Aortic smooth muscle cell (primary cell): ENCODE results near the gene TRIM41. TPM values are rescaled to one million over a fixed set of nuclear protein-coding genes. Genes with fewer than 3 reads are reported as not detected.

Source experiments
- total RNA-seq: library from RNA; depleted of rRNA; stranded (reverse); fragments of >200 nt; gene quantifications from 2 replicates; pipeline ENCODE4 v1.2.3, GENCODE V29; 2014

TRIM41 gene
- 19.9 and 22.7 TPM in 2 replicates for total RNA-seq

DNA sequence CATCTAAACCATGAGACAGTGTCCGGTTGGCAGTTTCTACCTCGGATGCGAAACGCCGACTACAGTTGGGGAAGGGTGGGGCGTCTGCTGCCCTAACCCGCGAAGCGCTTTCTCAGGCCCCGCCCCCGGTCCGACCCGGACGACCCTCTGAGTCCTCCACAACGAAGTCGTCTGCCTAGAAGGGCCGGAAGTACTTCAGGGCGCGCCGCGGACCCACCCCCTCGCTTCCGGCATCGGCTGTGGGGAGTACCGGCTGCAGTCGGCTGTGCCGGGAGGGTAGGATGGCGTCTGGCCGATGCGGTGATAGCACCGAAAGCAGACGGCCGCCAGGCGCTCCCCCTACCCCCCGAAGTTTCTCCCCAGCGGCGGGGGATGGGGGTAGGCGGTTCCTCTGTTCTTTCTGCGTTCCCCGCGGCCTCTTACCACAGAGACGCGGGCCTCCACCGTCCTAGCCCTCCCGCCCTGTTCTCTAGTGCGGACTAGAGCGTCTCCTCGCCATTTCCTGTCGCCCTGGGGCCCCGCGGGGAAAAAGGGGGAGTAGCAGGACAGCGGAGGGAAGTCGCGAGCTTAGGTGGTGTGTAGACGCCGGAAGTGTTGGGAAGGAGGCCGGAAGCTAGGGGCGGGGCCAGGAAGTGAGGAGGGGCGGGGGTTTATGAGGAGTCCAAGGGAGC, at the start of gene TRIM41:
TRIM41 (plus strand) TSS at position 224 of the 671 bp plus-strand sequence. CDS start 719 bp downstream, outside the sequence.

DNA sequence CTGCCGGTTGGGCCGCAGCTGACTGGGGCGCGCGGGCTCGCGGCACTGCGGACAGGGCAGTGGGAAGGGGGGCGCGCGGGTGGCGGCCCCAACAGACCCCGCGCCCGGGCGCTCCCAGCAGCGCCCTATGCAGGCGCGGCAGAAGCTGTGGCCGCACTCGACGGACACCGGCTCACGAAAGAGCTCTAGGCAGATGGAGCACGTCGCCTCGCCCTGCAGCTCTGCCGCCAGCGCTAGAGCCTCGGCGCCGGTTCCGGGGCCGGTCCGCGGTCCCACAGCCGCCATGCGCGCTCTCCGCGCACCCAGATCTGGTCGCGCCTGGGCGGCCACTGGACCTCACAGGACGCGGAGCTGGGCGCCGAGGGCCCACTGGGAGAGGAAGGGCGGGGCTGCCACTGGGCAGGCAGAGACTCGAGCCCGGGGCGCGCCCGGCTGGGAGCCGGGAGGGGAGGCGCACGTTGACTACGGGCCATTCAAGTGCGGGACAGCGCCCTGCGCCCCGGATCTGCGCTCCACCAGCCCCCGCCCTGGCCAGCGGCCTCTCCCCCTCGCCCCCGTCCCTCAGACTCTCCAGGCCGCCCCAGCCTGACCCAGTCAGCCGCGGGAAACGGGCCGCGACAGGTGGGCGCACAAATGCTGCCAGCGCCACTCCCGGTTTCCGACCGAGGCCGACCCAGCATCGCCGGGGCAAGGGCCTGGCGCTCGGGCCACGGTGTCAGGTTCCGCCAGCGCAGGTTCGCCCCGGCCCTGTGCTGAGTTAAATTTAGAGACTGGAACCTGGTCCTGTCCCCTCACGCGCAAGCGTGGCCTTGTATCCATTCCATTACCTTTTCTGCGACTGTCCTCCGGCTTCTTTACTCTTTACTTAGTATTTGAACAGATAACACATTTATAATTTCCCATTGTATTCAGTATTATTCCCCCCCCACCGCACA, 18.0 kb upstream of the TRIM41 start, which contains the start of gene TRIM7:
TRIM7 (minus strand) TSS at position 371 of the 935 bp plus-strand sequence; CDS start at position 285, 86 bp downstream.

DNA sequence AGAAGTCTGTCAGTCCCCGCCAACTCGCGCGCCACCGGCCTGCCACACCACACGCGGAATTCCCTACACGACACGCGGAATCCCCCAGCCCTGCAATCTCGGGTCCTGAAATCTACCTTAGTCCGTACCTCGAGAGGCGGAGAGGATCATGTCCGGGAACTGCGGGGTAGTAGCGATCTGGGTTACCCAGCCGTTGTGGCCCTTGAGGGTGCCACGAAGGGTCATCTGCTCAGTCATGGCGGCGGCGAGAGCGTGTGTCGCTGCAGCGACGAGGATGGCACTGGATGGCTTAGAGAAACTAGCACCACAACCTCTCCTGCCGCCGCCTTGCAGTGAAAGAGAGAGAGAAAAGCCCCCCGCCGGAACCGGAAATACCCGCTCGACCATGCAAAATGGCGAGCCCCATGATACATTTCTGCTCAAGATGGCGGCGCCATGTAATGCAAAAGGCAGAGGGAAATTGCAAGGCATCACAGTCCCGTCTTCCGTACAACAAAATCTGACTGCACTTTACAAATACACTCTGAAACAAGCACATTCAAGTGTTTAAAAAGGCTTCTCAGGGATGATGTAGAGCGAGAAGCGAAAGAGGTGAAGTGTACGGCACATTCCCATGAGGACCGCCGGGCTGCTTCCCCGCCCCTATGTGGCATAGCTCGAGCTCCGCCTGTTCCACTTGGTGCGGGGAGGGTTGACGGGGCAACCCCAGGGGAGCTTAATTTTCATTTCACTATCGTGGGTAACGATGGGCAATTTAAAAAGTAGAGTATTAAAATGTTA, 20.7 kb downstream of the TRIM41 start, which contains the start of gene RACK1:
RACK1 (minus strand) TSS at position 343 of the 780 bp plus-strand sequence; CDS start at position 237, 106 bp downstream.

DNA sequence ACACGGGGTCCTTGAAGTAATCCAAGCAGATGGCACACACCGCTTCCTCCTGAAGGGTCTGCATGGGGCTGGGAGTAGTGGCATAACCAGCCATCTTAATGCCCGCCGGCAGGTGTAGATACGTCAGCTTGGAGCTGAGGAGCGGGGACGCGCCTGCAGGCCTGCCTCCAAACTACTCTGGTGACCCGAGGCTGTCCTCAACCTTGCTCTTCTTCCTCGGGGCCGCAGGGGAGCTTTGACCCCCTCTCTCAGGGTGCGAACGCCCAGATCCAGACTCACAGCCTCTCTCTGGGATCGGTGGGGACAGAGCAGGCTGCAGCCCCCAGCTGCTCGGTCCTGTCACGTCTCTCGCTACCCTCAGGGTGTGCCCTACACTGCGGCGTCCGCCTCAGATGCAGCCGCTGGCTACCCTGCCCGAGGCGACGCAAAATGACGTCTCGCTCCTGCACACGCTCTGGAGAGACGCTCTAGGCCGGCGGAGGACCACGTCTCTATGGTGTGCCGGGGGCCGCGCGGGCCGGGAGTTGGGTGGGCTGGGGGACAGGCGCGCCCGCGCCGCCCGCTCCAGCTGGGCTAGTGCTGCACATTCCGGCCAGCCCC, 37.7 kb downstream of the TRIM41 start, which contains the start of gene TRIM52:
TRIM52 (minus strand) TSS at position 424 of the 600 bp plus-strand sequence; CDS start at position 94, 330 bp downstream.

Other genes starting within 250 kb of the TRIM41 start
- not detected in 2 replicates for gene BTNL3, start 234.4 kb upstream of the TRIM41 start, total RNA-seq
- not detected in 2 replicates for gene BTNL9, start 183.0 kb upstream of the TRIM41 start, total RNA-seq
- not detected in 2 replicates for gene OR2V1, start 92.1 kb upstream of the TRIM41 start, total RNA-seq
- not detected in 2 replicates for gene OR2V2, start 75.7 kb upstream of the TRIM41 start, total RNA-seq
- 10.5 and 14.0 TPM in 2 replicates for gene TRIM7, start 18.1 kb upstream of the TRIM41 start, total RNA-seq
- gene RACK1, start 20.6 kb downstream of the TRIM41 start, total RNA-seq: 4,471 and 4,512 TPM in 2 replicates
- 5.7 and 6.3 TPM in 2 replicates for gene TRIM52, start 37.9 kb downstream of the TRIM41 start, total RNA-seq
- 0.25 and 0.26 TPM in 2 replicates for gene OR4F3, start 144.0 kb downstream of the TRIM41 start, total RNA-seq